GM12801 (cell line): ENCODE data around the gene UGT3A1.

ENCODE experiments used
- CTCF ChIP-seq: IDR thresholded peaks from one replicate; pipeline ENCODE4 v1.5.1; 2011; ENCODE audit warnings: control low read depth; ENCODE audit not compliant: insufficient read length; ENCODE audit errors: extremely low read depth

Gene UGT3A1

GRCh38 chr5:35903631-35904203, 87.5 kb downstream of the UGT3A1 start:
- no peak for TF ChIP-seq CTCF

GRCh38 chr5:35902046-35902672, 89.0 kb downstream of the UGT3A1 start:
- TF ChIP-seq CTCF, result no peak
